Endometrial microvascular endothelial cells (primary cell): ENCODE data around the gene MSH6. TPM values are rescaled to one million over a fixed set of nuclear protein-coding genes. Genes with fewer than 3 reads are reported as not detected.

Experiments used
- in situ Hi-C: cut with HindIII; loops from 2 replicates; pipeline ENCODE4 v1.10.0; 2017; ENCODE audit warnings: low sequenced_read_pairs, low pct_unique_long_range_greater_than_20kb; ENCODE audit errors: inconsistent ontology term
- total RNA-seq: library from RNA; depleted of rRNA; stranded (reverse); fragments of >200 nt; gene quantifications from one replicate; pipeline ENCODE4 v1.2.3, GENCODE V29; 2015; ENCODE audit errors: inconsistent ontology term

The MSH6 gene, protein sequence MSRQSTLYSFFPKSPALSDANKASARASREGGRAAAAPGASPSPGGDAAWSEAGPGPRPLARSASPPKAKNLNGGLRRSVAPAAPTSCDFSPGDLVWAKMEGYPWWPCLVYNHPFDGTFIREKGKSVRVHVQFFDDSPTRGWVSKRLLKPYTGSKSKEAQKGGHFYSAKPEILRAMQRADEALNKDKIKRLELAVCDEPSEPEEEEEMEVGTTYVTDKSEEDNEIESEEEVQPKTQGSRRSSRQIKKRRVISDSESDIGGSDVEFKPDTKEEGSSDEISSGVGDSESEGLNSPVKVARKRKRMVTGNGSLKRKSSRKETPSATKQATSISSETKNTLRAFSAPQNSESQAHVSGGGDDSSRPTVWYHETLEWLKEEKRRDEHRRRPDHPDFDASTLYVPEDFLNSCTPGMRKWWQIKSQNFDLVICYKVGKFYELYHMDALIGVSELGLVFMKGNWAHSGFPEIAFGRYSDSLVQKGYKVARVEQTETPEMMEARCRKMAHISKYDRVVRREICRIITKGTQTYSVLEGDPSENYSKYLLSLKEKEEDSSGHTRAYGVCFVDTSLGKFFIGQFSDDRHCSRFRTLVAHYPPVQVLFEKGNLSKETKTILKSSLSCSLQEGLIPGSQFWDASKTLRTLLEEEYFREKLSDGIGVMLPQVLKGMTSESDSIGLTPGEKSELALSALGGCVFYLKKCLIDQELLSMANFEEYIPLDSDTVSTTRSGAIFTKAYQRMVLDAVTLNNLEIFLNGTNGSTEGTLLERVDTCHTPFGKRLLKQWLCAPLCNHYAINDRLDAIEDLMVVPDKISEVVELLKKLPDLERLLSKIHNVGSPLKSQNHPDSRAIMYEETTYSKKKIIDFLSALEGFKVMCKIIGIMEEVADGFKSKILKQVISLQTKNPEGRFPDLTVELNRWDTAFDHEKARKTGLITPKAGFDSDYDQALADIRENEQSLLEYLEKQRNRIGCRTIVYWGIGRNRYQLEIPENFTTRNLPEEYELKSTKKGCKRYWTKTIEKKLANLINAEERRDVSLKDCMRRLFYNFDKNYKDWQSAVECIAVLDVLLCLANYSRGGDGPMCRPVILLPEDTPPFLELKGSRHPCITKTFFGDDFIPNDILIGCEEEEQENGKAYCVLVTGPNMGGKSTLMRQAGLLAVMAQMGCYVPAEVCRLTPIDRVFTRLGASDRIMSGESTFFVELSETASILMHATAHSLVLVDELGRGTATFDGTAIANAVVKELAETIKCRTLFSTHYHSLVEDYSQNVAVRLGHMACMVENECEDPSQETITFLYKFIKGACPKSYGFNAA (N-terminal part only)
- 50.5 TPM for total RNA-seq

DNA sequence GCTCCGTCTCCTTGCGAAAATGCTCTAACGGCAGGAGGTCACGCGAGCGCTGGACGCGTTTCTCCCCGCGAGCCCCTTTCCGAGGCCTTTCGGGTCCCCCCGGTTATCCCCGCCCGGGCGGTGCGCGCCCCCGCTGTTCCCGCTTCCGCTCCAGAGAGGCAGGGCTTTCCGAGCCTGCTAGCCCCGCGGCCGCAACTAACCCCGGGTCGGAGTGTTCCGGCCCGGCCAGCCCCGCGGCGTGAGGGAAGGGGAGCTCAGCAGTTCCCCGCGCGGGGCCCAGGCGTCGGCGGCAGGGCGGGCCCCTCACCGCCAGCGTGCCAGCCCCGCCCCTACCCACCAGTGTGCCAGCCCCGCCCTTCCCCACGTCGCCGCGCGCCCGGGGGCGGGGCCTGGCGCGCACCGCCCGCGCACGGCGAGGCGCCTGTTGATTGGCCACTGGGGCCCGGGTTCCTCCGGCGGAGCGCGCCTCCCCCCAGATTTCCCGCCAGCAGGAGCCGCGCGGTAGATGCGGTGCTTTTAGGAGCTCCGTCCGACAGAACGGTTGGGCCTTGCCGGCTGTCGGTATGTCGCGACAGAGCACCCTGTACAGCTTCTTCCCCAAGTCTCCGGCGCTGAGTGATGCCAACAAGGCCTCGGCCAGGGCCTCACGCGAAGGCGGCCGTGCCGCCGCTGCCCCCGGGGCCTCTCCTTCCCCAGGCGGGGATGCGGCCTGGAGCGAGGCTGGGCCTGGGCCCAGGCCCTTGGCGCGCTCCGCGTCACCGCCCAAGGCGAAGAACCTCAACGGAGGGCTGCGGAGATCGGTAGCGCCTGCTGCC lies at the start of gene MSH6:
TSS of gene MSH6 (plus strand) at position 475 of the 815 bp plus-strand sequence. CDS start at position 564, 89 bp downstream.
- in situ Hi-C loops, result no loop called here

DNA sequence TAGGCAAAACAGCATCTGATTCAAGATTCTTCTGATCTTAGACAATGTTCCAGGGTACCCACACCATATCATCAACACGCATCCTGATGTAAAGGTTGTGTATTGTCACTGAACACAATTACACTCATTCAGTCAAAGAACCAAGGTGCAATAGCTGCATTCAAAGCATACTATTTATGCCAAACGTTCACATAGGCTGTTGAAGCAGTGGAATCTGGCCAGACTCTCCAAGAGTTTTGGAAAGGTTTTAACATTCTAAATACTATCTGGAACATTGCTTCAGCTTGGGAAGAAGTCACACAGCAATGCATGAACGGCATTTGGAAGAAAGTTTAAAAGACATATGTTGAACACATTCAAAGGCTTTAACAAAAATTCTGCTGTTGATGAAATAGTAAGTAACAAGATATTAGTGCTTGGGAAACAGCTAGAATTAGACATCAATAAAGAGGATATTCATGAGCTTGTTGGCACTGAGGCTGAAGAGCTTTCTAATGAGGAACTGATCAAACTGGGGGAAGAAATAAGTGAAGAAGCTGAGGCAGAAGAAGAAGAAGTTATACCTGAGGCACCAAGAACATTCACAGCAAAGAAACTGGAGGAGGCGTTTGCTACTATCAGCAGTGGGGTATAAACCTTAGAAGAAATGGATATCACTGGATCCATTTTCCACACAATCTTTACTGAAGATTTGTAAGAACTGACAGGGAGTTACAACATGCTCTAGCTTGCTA lies 47.6 kb upstream of the MSH6 start:
- in situ Hi-C loops, result no loop called here

DNA sequence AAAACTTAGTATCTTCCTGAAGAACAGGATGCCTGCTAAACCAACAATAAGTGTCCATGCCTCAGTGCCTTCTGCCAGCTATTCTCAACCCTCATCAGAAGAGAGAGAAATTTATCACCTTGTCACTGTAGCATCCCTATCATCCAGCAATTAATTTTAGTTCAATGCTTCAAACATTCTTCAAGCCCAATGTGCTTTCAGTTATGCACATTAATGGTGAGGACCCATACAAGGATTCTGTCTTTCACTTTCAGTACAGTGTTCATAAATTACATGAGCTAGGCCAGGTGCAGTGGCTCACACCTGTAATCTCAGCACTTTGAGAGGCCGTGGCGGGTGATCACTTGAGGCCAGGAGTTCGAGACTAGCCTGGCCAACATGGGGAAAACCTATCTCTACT lies 47.0 kb upstream of the MSH6 start:
- in situ Hi-C loops, result no loop called here

DNA sequence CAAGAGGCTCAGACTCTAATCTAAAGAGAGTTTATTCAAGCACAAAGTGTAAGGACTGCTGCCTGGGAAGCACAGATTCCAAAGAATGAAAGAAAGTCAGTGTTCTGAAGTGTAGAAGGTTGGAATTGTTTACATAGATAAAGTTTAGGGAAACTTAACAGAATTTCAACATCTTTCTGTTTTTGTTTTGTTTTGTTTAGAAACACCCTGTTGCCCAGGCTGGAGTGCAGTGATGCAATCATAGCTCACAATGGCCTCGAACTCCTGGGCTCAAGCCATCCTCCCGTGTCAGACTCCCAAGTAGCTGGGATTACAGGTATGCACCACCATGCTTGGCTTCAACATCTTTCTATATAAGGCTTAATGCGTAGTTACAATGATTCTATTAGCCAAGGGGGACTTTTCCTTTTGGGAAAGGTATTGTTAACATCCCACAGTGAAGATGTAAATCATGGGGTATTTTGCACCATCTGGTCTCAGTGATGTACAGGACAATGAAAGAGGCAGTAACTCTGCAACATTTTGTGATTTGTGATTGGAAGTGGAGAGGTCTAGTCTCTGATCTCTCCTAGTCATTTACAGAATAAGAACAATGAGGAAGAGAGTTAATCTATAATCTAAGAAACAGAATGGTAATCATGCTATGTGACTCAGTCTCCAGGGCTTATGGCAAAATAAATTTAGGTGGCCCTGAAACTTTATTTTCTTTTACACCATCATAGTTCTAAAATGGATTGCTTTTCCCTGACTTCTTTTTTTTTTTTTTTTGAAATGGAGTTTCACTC lies 45.6 kb upstream of the MSH6 start:
- in situ Hi-C loops, result no loop called here

DNA sequence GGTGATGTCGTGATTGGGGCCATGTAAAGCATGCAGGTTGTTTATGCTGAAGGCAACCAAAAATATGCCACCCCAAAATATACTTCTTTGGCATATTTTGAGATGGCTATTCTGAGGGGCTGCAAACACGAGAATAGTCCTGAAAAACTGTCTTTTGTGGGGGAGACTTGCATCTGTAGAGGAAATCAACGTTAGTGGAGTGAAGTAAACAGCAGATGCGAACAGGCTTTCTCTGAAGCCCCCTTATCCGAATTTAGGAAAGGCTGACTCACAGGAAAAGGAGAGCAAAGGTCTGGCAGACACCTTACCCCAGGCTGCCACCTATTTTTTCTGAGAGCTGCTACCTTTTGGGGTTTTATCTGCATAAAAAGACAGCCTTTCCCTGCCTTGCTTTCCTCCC lies 44.6 kb upstream of the MSH6 start:
- in situ Hi-C loops, result no loop called here

DNA sequence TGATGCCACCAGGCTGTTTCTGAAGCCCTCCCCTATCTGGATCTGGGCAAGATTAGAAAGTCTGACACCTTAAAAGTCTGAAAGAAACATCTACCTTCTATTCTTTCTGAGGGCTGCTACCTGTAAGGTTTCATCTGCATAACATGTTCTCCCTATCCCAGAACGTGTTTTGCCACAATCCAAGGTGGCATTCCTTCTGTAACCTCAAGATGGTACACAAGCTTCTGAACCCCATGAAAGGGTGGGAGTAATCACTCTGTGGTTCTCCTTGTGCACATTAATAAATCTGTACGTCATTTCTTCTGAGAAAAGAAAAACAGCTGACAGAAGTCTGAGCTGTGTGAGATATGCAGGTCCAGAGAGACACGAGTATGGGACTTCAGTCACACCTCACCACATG lies 41.8 kb upstream of the MSH6 start:
- in situ Hi-C loops, result no loop called here

DNA sequence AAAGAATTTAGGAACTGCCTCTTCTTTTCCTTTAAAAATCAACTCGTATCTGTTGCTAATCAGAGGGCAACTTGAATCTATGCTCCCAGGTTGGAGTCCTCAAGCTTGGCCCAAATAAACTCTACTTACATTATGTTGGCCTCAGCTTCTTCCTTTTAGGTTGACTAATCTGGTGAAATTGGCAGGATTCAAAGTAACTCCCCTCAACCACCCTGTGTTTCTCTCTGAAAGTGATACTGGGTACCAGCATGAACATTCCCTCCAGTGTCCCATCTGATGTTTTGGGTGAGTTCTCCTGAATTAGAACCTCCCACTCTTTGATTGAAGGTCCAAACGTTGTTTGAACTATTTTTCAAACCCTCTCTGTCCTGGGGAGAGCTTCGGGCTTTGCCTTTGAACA lies 41.3 kb upstream of the MSH6 start:
- in situ Hi-C loops, result no loop called here

DNA sequence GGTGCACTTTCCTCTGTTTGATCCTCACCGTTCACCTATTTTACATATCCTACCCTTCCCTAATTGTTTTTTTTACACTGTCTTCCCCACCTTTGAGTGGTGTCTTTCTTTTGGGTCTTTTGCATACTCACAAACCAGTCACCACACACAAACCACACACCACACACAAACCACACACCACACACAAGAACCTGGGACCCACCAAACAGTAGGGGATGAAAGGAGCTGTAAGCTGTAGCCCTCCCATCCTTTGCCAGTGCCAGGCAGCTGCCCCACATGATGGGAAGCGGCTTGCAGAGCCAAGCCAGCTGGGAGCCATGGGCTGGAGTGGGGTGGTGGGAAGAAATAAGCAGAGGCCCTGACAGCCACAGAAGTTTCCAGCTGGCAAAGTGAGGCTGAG lies 38.9 kb upstream of the MSH6 start:
- in situ Hi-C loops, result no loop called here

DNA sequence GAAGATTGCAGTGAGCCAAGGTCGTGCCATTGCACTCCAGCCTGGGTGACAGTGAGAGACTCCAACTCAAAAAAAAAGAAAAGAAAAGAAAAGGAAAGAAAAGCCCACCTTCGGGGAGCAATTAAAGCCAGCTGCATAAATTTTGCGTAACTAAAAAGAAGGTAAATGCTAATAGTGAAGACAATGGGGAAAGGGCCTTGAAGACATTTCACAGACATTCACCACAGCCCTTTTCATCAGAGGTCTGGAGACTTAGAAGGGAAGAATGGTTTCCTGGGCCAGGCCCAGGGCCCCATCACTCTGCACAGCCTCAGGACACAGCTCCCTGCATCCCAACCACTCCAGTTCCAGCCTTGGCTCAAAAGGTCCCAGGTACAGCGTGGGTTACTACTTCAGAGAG lies 35.1 kb upstream of the MSH6 start:
- in situ Hi-C loops, result no loop called here

DNA sequence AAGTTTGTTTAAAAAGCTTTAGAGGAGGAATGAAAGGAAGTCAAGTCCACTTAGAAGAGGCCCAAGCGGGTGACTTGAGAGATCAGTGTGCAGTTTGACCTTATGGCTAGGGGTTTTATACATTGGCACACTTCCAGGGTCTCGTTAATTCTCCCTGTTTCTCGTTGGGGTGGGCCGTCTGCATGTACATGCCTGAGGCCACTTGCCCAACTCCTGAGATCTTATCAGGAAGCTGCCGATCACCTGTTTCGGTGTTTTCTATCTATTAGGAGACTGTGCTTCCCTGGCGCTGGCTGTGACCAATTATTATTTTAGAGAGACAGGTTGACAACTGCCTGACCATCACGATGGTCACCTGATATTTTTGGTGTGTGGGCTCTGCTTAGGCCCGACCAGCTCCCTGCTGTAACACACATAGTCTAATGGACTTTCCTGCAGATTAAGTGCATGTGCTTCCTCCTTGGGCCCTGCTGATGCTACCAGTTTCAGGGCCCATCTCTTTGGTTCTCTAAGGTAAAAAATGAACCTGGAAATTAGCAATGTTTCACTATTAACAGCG lies 31.0 kb upstream of the MSH6 start:
- in situ Hi-C loops, result no loop called here

DNA sequence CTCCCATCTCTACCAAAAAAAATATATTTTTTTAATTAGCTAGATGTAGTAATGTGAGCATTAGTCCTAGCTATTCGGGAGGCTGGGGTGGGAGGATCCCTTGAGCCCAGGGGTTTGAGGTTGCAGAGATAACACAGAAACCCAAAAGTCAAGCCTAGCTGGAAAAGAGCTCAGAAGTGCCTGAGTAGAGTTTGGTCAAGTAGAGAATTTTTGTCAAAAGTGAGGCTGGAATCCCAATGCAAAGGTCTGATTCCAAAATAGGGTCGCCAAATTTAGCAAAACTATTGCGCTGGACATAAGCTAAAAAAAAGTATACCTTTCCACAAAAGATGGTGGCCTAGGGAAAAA lies 15.5 kb upstream of the MSH6 start:
- in situ Hi-C loops, result no loop called here

DNA sequence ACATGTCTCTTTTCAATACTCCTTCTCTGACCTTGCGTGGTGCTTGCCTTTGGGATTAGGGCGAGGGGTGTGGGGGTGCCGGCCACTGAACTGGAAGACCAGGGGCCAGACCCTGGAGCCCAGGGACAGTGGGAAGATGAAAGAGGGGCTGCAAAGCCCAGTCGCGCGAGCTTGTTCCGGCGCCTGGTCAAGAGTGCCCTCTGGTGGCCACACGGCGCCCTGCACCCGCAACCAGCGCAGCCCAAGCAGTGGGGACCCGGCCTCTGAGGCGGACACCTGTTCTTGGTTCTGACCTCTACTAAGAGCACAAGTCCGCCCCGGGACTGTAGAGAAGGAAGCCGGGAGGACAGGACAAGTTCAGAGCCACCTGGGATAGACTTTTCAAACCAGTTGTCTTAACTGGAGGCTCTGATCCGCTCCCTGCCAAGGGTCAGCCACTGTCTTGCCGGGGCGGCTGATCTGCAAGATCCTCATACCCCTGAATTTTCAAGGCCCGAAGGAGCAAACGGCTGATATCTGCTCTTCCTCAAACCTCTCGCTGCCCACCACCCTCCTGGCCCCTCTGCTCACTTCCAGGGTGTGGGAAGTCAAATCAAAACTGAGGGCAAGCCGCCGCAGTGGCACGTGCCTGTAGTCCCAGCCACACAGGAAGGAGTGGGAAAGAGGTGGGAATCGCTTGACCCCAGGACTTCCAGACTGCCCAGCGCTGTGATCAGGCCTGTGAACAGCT lies 14.9 kb upstream of the MSH6 start:
- in situ Hi-C loops, result no loop called here

DNA sequence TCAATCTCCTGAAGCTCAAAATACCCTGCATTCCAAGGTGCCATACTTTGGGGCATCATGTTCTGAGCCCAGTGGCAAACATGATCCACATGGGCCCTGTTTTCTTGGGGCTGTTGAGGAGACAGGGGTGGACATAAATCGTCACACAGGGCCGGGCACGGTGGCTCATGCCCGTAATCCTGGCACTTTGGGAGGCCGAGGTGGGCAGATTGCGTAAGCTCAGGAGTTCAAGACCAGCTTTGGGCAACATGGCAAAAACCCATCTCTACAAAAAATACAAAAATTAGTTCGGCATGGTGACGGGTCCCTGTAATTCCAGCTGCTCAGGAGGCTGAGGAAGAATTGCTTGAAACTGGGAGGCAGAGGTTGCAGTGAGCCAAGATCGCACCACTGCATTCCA lies 13.6 kb upstream of the MSH6 start:
- in situ Hi-C loops, result no loop called here

DNA sequence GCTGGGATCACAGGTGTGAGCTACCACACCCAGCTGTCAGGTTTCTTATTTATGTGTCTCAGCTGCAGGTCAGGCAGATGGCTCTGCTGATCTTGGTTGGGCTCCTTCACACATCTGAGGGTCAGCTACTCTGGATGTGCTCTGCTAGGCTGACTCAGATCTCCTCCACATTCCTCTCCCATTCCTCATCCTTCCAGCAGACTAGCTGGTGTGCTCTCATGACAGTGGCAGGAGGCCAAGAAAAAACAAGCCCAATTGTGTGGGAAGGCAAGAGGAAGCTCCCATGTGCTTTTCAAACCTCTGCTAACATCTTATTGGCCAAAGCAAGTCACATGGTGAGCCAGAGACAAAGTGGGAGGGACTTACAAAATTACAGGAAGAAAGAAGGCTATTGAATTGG lies 11.7 kb upstream of the MSH6 start:
- in situ Hi-C loops, result no loop called here

DNA sequence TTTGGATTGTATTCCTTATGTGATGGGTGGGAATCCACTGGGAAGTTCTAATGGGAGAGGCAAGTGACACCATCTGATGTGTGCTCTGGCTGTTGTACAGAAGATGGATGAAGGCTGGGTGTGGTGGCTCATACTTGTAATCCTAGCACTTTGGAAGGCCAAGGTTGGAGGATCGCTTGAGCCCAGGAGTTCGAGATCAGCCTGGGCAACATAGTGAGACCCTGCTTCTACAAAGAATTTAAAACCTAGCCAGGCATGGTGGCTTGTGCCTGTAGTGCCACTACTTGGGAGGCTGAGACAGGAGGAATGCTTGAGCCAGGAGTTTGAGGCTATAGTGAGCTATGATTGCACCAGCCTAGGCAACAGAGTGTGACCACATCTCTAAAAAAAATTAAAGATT lies 10.6 kb upstream of the MSH6 start:
- in situ Hi-C loops, result no loop called here

DNA sequence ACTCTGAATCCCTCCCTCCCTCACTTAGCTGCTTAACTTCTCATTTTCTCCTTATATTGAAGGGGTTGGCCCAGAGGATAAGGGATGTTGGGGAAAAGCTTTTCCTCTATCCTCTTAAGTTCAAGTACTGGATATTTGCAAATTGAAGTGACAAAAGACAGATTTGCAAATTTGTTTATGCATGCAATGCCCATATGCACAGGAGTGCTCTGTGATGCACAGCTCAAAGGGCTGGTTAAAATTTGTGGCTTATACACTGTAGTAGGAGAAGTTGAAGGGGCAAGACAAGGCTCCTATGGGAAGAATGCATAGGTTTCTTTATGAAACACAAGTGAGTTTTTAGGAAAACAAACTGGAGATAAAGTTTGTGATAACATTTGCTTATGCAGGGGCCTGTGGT lies 8.4 kb upstream of the MSH6 start:
- in situ Hi-C loops, result no loop called here
